IPS-20b (cell line): Measurements from ENCODE around the gene LRBA.

Experiments
- H3K27ac ChIP-seq: one replicate; pipeline ENCODE4 v1.5.1; 2013; ENCODE audit warnings: low read length
- H3K27me3 ChIP-seq: 2 replicates; pipeline ENCODE4 v1.6.1; 2013; ENCODE audit warnings: mild to moderate bottlenecking, low read length, inconsistent platforms; ENCODE audit not compliant: insufficient read depth
- H3K36me3 ChIP-seq: 2 replicates; pipeline ENCODE4 v1.6.1; 2013; ENCODE audit warnings: low read depth, mild to moderate bottlenecking, inconsistent platforms, low read length, moderate library complexity; ENCODE audit not compliant: insufficient read depth
- H3K4me1 ChIP-seq: 2 replicates; pipeline ENCODE4 v1.6.1; 2013; ENCODE audit warnings: mild to moderate bottlenecking, control low read depth, inconsistent platforms, low read length, moderate library complexity; ENCODE audit not compliant: insufficient read depth
- H3K4me3 ChIP-seq: 2 replicates; pipeline ENCODE4 v1.5.1; 2013; ENCODE audit warnings: mild to moderate bottlenecking, low read length, inconsistent platforms
- H3K9ac ChIP-seq: 2 replicates; pipeline ENCODE4 v1.6.1; 2013; ENCODE audit warnings: low read depth, mild to moderate bottlenecking, inconsistent platforms, low read length, moderate library complexity
- H3K9me3 ChIP-seq: 2 replicates; pipeline ENCODE4 v1.6.1; 2013; ENCODE audit warnings: mild to moderate bottlenecking, low read depth, low read length, inconsistent platforms; ENCODE audit not compliant: insufficient read depth

LRBA gene

DNA sequence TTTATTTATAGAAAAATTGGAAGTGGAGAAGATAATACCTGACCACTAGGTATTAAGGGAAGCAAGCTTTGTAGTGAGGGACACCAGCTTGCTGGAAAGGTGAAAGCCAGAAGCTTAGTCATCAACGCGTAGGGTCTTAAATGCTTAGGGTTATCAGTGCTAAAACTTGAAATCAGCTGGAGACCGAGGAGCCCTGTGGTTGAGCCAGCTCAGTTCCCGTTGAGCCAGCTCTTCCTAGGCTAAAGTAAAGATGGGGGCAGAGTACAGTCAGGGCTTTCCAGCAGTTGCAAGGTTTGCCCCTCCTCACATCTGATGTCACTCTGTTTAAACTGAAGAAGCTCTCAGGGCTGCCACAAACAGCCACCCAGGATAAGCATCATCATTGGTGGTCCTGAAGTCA, 696.1 kb downstream of the LRBA start:
- H3K27ac ChIP-seq: no peak overlapping the region

GRCh38 chr4:150318527-150318926, 696.6 kb downstream of the LRBA start:
- Histone ChIP-seq H3K36me3 (no peaks in the 10 kb centered on the region), H3K4me3 (no peak overlapping the region), H3K27ac (no peak overlapping the region), H3K4me1 (peaks cover 20% of the 10 kb centered on the region), H3K27me3 (peaks cover 7% of the 10 kb centered on the region; the same call in 1 of the 2 replicates), H3K9ac (no peak overlapping the region), H3K9me3 (no peaks in the 10 kb centered on the region)

More for the DNA sequence above, 696.1 kb downstream of the LRBA start:
- Histone ChIP-seq H3K27me3 (peaks cover 7% of the 10 kb centered on the region; the same call in 1 of the 2 replicates), H3K9ac (no peak overlapping the region), H3K4me3 (no peak overlapping the region), H3K36me3 (no peaks in the 10 kb centered on the region), H3K9me3 (no peaks in the 10 kb centered on the region), H3K4me1 (peaks cover 20% of the 10 kb centered on the region)

DNA sequence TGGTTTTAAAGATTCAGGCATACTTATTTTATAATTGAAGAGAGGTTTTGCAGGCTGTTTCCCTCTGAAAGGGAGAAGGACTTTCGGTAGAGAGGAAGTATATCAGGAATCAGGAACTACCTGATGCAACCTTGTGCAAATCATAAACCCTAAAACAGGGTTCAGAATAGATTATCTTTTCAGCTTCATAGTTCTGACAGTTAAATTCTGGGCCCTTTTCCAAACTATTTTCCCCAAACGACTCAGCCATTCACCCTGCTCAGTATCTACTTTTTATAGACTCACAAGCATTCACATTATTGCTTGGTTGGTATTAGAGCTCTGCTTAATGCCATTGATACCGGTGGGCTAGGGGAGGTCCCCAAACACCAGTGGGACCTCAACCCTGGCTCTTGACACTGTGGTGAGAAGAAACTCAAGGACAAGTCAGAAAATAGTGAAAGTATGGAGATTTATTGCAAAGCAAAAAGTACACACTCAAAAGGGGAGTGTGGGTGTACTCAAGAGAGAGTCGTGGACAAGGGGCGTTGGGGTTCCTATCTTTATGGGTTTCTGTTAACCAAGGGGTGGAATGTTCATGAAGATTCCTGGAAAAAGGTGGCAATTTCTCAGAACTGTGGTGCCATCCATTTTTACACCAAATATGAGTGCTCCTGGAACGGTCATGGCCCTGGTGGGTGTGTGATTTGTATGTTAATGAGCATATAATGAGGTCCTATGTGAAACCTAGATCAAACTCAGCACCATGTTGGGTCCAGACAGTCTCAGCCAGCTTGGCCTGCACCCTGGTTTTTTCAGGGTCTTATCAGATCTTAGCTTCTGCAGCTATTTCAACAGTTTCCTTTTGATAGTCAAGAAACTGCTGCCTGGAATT, 698.5 kb downstream of the LRBA start:
- Histone ChIP-seq H3K27me3 (peaks cover 7% of the 10 kb centered on the region; the same call in 1 of the 2 replicates), H3K27ac (no peak overlapping the region), H3K9me3 (no peaks in the 10 kb centered on the region), H3K36me3 (no peaks in the 10 kb centered on the region), H3K4me1 (peaks cover 20% of the 10 kb centered on the region), H3K4me3 (no peak overlapping the region), H3K9ac (no peak overlapping the region)

- no peaks in the 10 kb centered on the region for H3K9me3 ChIP-seq
- no peaks in the 10 kb centered on the region for H3K36me3 ChIP-seq
- H3K27me3 ChIP-seq: peaks cover 7% of the 10 kb centered on the region; the same call in 1 of the 2 replicates
- no peak overlapping the region for H3K9ac ChIP-seq
- H3K4me1 ChIP-seq: peaks cover 15% of the 10 kb centered on the region
- H3K27ac ChIP-seq: no peak overlapping the region
- no peak overlapping the region for H3K4me3 ChIP-seq
These were observed 699.4 kb downstream of the LRBA start for GRCh38 chr4:150315691-150316090.

GRCh38 chr4:150315175-150315574, 699.9 kb downstream of the LRBA start:
- no peaks in the 10 kb centered on the region for H3K9me3 ChIP-seq
- no peak overlapping the region for H3K27ac ChIP-seq
- no peaks in the 10 kb centered on the region for H3K36me3 ChIP-seq
- H3K27me3 ChIP-seq: peaks cover 7% of the 10 kb centered on the region; the same call in 1 of the 2 replicates
- no peak overlapping the region for H3K9ac ChIP-seq
- H3K4me3 ChIP-seq: no peak overlapping the region
- H3K4me1 ChIP-seq: peaks cover 15% of the 10 kb centered on the region

GRCh38 chr4:150314031-150314430, 701.1 kb downstream of the LRBA start:
- no peaks in the 10 kb centered on the region for H3K36me3 ChIP-seq
- H3K27me3 ChIP-seq: peaks cover 7% of the 10 kb centered on the region; the same call in 1 of the 2 replicates
- no peak overlapping the region for H3K27ac ChIP-seq

DNA sequence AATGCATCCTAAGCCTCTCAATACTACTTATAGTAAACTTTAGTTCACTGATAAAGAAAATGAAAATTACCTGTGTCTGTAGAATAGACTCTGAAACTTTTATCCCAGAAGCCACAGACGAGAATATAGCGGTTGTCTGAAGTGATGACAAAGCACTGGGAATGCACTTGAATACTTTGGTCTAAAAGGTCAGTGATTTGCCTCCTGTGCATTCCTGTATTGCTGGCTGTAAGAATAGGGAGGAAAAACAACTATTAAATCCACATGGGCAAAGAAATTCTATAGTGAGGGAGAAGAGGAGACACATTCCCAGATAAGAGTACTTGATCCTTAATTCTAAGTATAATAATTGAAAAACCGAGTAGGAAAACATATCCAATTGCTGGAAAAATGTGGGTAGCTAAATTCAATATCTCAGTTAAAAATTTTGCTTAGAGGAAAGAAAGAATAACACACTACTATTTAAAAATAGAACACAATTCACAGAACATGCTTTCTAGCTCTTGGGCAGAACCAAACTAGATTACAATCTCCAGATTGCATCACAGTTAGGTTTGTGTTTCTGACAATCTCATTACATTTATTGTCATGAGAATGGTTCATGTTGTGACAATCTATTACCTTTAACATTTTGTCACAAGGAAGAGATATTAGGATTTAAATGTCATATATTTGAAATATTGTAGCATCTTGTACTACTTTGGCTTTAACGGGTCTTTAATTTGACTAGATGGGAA, 704.8 kb downstream of the LRBA start:
- Histone ChIP-seq H3K9me3 (no peaks in the 10 kb centered on the region), H3K27me3 (no peaks in the 10 kb centered on the region), H3K4me3 (no peak overlapping the region), H3K27ac (no peak overlapping the region), H3K4me1 (peaks cover 6% of the 10 kb centered on the region; the same call in 1 of the 2 replicates), H3K36me3 (no peaks in the 10 kb centered on the region), H3K9ac (no peak overlapping the region)

More at GRCh38 chr4:150314031-150314430, 701.1 kb downstream of the LRBA start:
- Histone ChIP-seq H3K4me1 (peaks cover 15% of the 10 kb centered on the region), H3K9ac (no peak overlapping the region), H3K4me3 (no peak overlapping the region), H3K9me3 (no peaks in the 10 kb centered on the region)

DNA sequence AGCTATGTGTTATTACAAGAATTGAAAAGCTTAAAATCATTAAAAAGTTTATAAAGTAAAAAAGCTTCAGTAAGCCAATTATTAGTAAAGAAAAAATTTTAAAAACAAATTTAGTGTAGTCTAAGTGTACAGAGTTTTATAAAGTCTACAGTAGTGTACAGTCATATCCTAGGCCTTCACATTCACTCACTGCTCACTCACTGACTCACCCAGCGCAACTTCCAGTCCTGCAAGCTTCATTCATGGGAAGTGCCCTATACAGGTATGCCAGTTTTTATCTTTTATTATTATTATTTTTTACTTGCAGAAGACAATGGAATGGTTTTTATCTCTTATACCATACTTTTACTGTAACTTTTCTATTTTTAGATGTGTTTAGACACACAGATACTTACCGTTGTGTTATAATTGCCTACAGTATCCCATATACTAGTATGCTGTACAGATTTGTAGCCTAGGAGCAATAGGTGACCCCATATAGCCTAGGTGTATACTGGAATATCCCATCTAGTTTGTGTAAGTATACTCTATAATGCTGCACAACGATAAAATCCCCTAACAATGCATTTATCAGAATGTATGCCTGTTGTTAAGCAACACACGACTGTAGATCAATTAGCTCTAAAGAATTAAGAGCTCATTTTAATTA, 706.1 kb downstream of the LRBA start:
- no peak overlapping the region for H3K4me3 ChIP-seq
- H3K27ac ChIP-seq: no peak overlapping the region
- H3K9me3 ChIP-seq: no peaks in the 10 kb centered on the region
- H3K4me1 ChIP-seq: no peaks in the 10 kb centered on the region
- H3K36me3 ChIP-seq: no peaks in the 10 kb centered on the region
- no peaks in the 10 kb centered on the region for H3K27me3 ChIP-seq
- no peak overlapping the region for H3K9ac ChIP-seq

GRCh38 chr4:150306719-150307118, 708.4 kb downstream of the LRBA start:
- no peaks in the 10 kb centered on the region for H3K9me3 ChIP-seq
- no peaks in the 10 kb centered on the region for H3K36me3 ChIP-seq
- no peak overlapping the region for H3K4me3 ChIP-seq
- no peaks in the 10 kb centered on the region for H3K4me1 ChIP-seq
- no peak overlapping the region for H3K27ac ChIP-seq
- no peak overlapping the region for H3K9ac ChIP-seq
- H3K27me3 ChIP-seq: no peaks in the 10 kb centered on the region

DNA sequence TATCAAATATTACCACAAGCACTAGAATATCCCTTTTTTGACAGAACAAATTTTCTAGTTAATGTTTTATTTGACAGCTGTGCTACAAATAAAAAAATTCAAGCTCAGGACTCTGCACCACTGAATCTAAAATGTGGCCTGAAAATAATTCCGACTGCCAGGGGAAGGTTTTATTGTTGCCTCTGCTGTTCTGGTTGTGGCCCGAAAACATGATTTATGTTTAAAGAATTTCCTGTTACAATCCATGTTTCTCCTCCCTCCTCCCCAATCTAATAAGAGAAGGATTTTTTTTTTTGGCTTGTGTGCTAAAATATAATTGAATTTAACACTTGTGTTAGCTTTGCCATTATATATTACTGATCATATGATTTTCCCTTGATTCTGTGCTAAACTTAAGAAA, 709.1 kb downstream of the LRBA start:
- H3K27ac ChIP-seq: no peak overlapping the region
- H3K9ac ChIP-seq: no peak overlapping the region
- no peaks in the 10 kb centered on the region for H3K4me1 ChIP-seq

DNA sequence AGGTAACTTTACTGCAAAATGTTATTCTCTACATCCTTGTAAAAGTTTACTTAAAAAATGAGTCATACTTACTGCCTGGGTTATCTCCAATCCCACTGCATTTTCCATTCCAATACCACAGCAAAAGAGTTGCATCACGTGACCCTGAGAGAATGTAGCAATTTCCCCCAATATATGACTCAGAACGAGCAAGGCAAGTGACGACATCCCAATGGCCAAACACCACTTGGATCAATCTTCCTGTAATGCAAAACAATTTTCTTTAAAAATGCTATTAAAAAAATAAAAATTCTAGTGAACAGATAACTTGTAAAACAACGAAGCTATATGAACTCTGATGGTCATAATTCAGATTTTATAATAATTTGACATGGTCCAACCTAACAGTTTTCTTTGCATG, 712.5 kb downstream of the LRBA start:
- H3K9me3 ChIP-seq: no peaks in the 10 kb centered on the region
- no peaks in the 10 kb centered on the region for H3K4me1 ChIP-seq
- no peak overlapping the region for H3K4me3 ChIP-seq
- no peak overlapping the region for H3K27ac ChIP-seq
- no peaks in the 10 kb centered on the region for H3K27me3 ChIP-seq
- no peaks in the 10 kb centered on the region for H3K36me3 ChIP-seq
- no peak overlapping the region for H3K9ac ChIP-seq

More for the DNA sequence above, 709.1 kb downstream of the LRBA start:
- H3K9me3 ChIP-seq: no peaks in the 10 kb centered on the region
- no peaks in the 10 kb centered on the region for H3K27me3 ChIP-seq
- no peak overlapping the region for H3K4me3 ChIP-seq
- no peaks in the 10 kb centered on the region for H3K36me3 ChIP-seq
